Measurements from ENCODE around the gene ODC1. TPM values are rescaled to one million over a fixed set of nuclear protein-coding genes. Genes with fewer than 3 reads are reported as not detected.
A peak's percentile ranks its signal among the peaks of the same experiment; 100 is the strongest.

The ODC1 gene
- total and polyA plus RNA-seq, 2 of the 4 experiments (the other 2 are of a cell fraction) = 117 to 204 TPM

- H3K56ac ChIP-seq (ENCODE audit: extremely low read depth, insufficient read depth, low read length) = no peak overlapping the region
- H3K79me1 ChIP-seq (ENCODE audit: low read depth in 1 of 2, low read length in 2 of 2) = peaks cover 0 to 11% of the 10 kb centered on the region in 2 experiments; a peak in 1 of 4 replicates
- no peaks in the 10 kb centered on the region for H4K20me1 ChIP-seq (ENCODE audit: insufficient read depth, low read length)
- H2AK9ac ChIP-seq (replicated peaks; ENCODE audit: low read depth, low read length, poor library complexity) = no peak overlapping the region
- H2AK5ac ChIP-seq (ENCODE audit: low read depth, low read length) = peak overlapping the region; percentile 93
- H2BK5ac ChIP-seq (ENCODE audit: low read depth, low read length, poor library complexity, severe bottlenecking) = no peak overlapping the region
- dilution Hi-C loops (cut with HindIII; ENCODE audit: low sequenced_read_pairs, unreplicated experiment) = no loop called here
- H3K18ac ChIP-seq (ENCODE audit: low read depth, low read length) = no peak overlapping the region
- H3K9me3 ChIP-seq (ENCODE audit: control insufficient read depth, insufficient read depth, low read length) = no peaks in the 10 kb centered on the region
- POLR2A ChIA-PET (ENCODE audit: unreplicated experiment) = no interaction called here
- no peak overlapping the region for H4K5ac ChIP-seq (ENCODE audit: low read depth, low read length)
- no peak overlapping the region for H3K14ac ChIP-seq (replicated peaks; ENCODE audit: low read depth, low read length)
- no peak overlapping the region for H3K27ac ChIP-seq (ENCODE audit: insufficient read depth, low read length)
- BruUV-seq (replicated peaks) = no TSS peak
- no peak overlapping the region for H2AFZ ChIP-seq (replicated peaks; ENCODE audit: low read length, poor library complexity)
- H3K9ac ChIP-seq (ENCODE audit: low read depth, low read length) = no peak overlapping the region
- H3K27me3 ChIP-seq (ENCODE audit: control insufficient read depth, insufficient read depth, low read length) = no peaks in the 10 kb centered on the region
- H4K8ac ChIP-seq (ENCODE audit: low read depth in 2 of 2, low read length in 2 of 2) = no peak overlapping the region
- peaks cover 10% of the 10 kb centered on the region for H3K4me1 ChIP-seq (ENCODE audit: control insufficient read depth, insufficient read depth, low read length)
- DNase-seq = no peak
- peak overlapping the region; percentile 13; the same call in 1 of the 2 replicates for H4K91ac ChIP-seq (ENCODE audit: insufficient read depth, low read depth, low read length)
- H3K4ac ChIP-seq (ENCODE audit: low read depth, low read length) = no peak overlapping the region
- peaks cover 5% of the 10 kb centered on the region for H3K9me1 ChIP-seq (ENCODE audit: insufficient read depth, low read length)
- H2BK120ac ChIP-seq (ENCODE audit: low read depth, low read length) = no peak overlapping the region
- 100% methylated on average over 4 of the region's 17 CpGs; no CpG with 5 or more reads in 1 of the 2 experiments for WGBS, 2 experiments (ENCODE audit: extremely low coverage in 2 of 2, insufficient read length in 1 of 2)
- no peaks in the 10 kb centered on the region for H3K36me3 ChIP-seq (ENCODE audit: control insufficient read depth, insufficient read depth, low read length)
- H3K4me2 ChIP-seq (ENCODE audit: low read depth, low read length) = no peak overlapping the region
- ATAC-seq (ENCODE audit: low read depth) = no peak
- in situ Hi-C loops (cut with MboI; ENCODE audit: low sequenced_read_pairs) = no loop called here
- H2BK15ac ChIP-seq (ENCODE audit: low read depth, low read length) = peak overlapping the region; percentile 45; the same call in 1 of the 3 replicates
- H2BK20ac ChIP-seq (ENCODE audit: low read depth, low read length) = peak overlapping the region; percentile 59; the same call in 1 of the 2 replicates
- no peak overlapping the region for H3K23ac ChIP-seq (ENCODE audit: low read depth, low read length)
- no peak overlapping the region for H3K4me3 ChIP-seq (ENCODE audit: insufficient read depth, low read depth, low read length)
- intact Hi-C loops (cut with micrococcal nuclease) = no loop called here
- CTCF ChIA-PET = interaction anchor here (0.7 kb wide), 1 partner anchor 290 kb away, joined by 4 read pairs; no protein-coding TSS in a partner anchor
- TF ChIP-seq FOS (IDR thresholded peaks at IDR 0.05; ENCODE audit: low read depth, low read length) = no peak
- TF ChIP-seq MAZ (IDR thresholded peaks at IDR 0.05; ENCODE audit: borderline replicate concordance, low read depth, low read length) = no peak
- TF ChIP-seq CTCF (conservative IDR thresholded peaks at IDR 0.05; ENCODE audit: low read depth, low read length) = no peak
- no peak for TF ChIP-seq CHD1 (IDR thresholded peaks at IDR 0.05; ENCODE audit: low read depth, low read length)
- no peak for TF ChIP-seq ELK1 (IDR thresholded peaks at IDR 0.05; ENCODE audit: borderline replicate concordance, low read depth, low read length)
- TF ChIP-seq NFE2L2 (IDR thresholded peaks at IDR 0.05; ENCODE audit: low read depth, low read length) = no peak
- no peak for TF ChIP-seq MAFK (IDR thresholded peaks at IDR 0.05; ENCODE audit: low read depth, low read length)
- no peak for TF ChIP-seq MXI1 (IDR thresholded peaks at IDR 0.05; ENCODE audit: borderline replicate concordance, low read depth, low read length)
- no peak for TF ChIP-seq CEBPB (IDR thresholded peaks at IDR 0.05; ENCODE audit: low read depth, low read length)
- no peak for TF ChIP-seq RAD21 (IDR thresholded peaks at IDR 0.05; ENCODE audit: low read length)
- TF ChIP-seq SMC3 (IDR thresholded peaks at IDR 0.05; ENCODE audit: low read depth, low read length) = no peak
- TF ChIP-seq POLR2A (IDR thresholded peaks at IDR 0.05; ENCODE audit: low read depth, low read length) = no peak
- TF ChIP-seq BHLHE40 (IDR thresholded peaks at IDR 0.05; ENCODE audit: low read depth, low read length) = no peak
- no peak for TF ChIP-seq RCOR1 (IDR thresholded peaks at IDR 0.05; ENCODE audit: insufficient replicate concordance, low read length)
These were observed 5.1 kb upstream of the ODC1 start for GRCh38 chr2:10452956-10453904.

All from IMR-90 (cell line).